Measurements from ENCODE around the gene XRCC4.

DNA sequence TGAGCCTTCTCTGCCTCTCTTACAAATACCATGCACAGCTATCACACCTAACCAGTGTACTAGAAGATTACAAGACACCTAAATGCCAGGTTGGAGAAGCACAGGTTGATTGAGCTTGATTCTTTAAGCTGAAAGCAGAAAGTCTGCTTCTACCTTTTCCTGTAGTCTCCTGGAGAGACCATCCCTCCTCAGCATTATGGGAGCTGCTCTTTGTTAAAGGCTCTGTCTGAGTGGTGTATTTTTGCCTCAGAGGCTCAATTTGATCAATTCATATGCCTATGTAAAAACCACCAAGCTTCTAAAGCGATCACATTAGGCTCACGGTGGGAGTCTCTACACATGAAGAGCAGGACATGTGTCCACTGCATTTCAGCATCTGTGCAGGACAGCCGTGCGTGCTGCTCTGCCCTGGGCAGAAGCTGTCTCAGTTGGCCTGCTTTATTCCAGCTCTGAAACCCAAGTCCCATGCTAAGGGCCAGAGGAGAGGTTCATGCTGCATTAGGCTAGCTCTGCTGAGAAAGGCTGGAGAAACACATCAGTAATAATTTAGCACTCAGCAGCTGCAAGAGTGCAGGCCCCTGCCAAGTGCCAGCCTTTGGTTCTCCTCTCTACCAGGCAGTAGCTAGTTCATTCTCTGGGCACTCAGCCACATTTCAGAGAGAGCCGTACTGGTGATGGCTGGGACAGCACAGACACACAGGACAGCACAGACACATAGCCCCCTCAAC is 41.8 kb upstream of the XRCC4 start:
- TF ChIP-seq GATA3 (IDR thresholded peaks at IDR 0.05; ENCODE audit: low read depth, low read length) (no peak), GATA2 (IDR thresholded peaks at IDR 0.05; ENCODE audit: low read depth, low read length) (no peak; the same call in 1 of the 2 replicates)
